Endothelial cell of umbilical vein (primary cell): ENCODE data around the gene OAS3. TPM values are rescaled to one million over a fixed set of nuclear protein-coding genes. Genes with fewer than 3 reads are reported as not detected.

Source experiments
- BruUV-seq: library from RNA; stranded (reverse); fragments of 400-500 nt; replicated peaks from 2 replicates; lab custom pipeline; 2021; lab: Mats Ljungman, UMichigan
- CTCF ChIA-PET: fragments of 300-600, 350-600 bp; sonication (Branson Sonifier 250); formaldehyde crosslinking; loops from one replicate; lab custom pipeline; 2021; ENCODE audit warnings: antibody characterized with exemption, inconsistent platforms; lab: Charles Lee
- POLR2A ChIA-PET: fragments of 300-600, 350-600 bp; sonication (Branson Sonifier 250); formaldehyde crosslinking; loops from one replicate; lab custom pipeline; 2021; ENCODE audit warnings: antibody characterized with exemption, inconsistent platforms; lab: Charles Lee
- DNase-seq: peaks from one replicate; pipeline ENCODE4 v3.0.0-alpha.2; 2011; ENCODE audit warnings: low read depth, low spot score
- FAIRE-seq: peaks from 2 replicates; lab custom pipeline; 2011; peaks lifted over from hg19 to GRCh38; lab: Jason Lieb, UNC
- H2AFZ ChIP-seq: 2 replicates; pipeline ENCODE4 v1.6.0; 2012; ENCODE audit warnings: low read depth, low read length, control low read depth, inconsistent platforms
- H3K27ac ChIP-seq: 2 replicates; pipeline ENCODE4 v1.5.1; 2011; ENCODE audit warnings: low read depth, mild to moderate bottlenecking, control low read depth, low read length, moderate library complexity; ENCODE audit not compliant: insufficient read depth
- H3K27me3 ChIP-seq, 2 experiments: 2 replicates each; pipeline versions ENCODE4 v1.6.0 to v1.6.1; 2011; ENCODE audit warnings: low read length in 2 of 2, mixed read lengths in 1 of 2; ENCODE audit not compliant: control insufficient read depth in 2 of 2, insufficient read depth in 2 of 2
- H3K36me3 ChIP-seq, 2 experiments: 2 replicates in 1 of 2; 3 replicates in 1 of 2; pipeline ENCODE4 v1.5.1; 2011; ENCODE audit warnings: low read length in 2 of 2, mild to moderate bottlenecking in 1 of 2, moderate library complexity in 1 of 2; ENCODE audit not compliant: control insufficient read depth in 2 of 2, insufficient read depth in 2 of 2; ENCODE audit errors: extremely low read depth in 1 of 2
- H3K4me1 ChIP-seq: 3 replicates; pipeline ENCODE4 v1.5.1; 2011; ENCODE audit warnings: mild to moderate bottlenecking, low read length; ENCODE audit not compliant: control insufficient read depth, insufficient read depth; ENCODE audit errors: extremely low read depth
- H3K4me2 ChIP-seq: 2 replicates; pipeline ENCODE4 v1.6.1; 2011; ENCODE audit warnings: low read length, control low read depth, mixed read lengths; ENCODE audit not compliant: insufficient read depth
- H3K4me3 ChIP-seq, 3 experiments: fragments of 200-600 bp in 1 of 3; sonication (generic), shearing (Covaris generic) in 1 of 3; replicated peaks in 1 of 3; 2 replicates each; pipeline ENCODE4 v1.5.1; 2011 to 2016; ENCODE audit warnings: control low read depth in 3 of 3, low read length in 3 of 3, mild to moderate bottlenecking in 2 of 3, inconsistent platforms in 1 of 3, low read depth in 1 of 3, moderate library complexity in 1 of 3; ENCODE audit not compliant: insufficient read depth in 1 of 3
- H3K79me2 ChIP-seq: 2 replicates; pipeline ENCODE4 v1.6.0; 2012; ENCODE audit warnings: low read length, inconsistent platforms; ENCODE audit not compliant: control insufficient read depth, insufficient read depth
- H3K9ac ChIP-seq: replicated peaks from 2 replicates; pipeline ENCODE3; 2011; ENCODE audit warnings: low read length, control low read depth; ENCODE audit not compliant: insufficient read depth; ENCODE audit errors: extremely low read depth
- H3K9me1 ChIP-seq: replicated peaks from 3 replicates; pipeline ENCODE4 v1.6.0; 2011; ENCODE audit warnings: mild to moderate bottlenecking, low read length; ENCODE audit not compliant: control insufficient read depth, insufficient read depth; ENCODE audit errors: extremely low read depth
- H3K9me3 ChIP-seq: replicated peaks from 2 replicates; pipeline ENCODE4 v1.5.1; 2012; ENCODE audit warnings: low read length, inconsistent platforms; ENCODE audit not compliant: control insufficient read depth, insufficient read depth
- H4K20me1 ChIP-seq: replicated peaks from 2 replicates; pipeline ENCODE3; 2011; ENCODE audit warnings: mild to moderate bottlenecking, low read length; ENCODE audit not compliant: control insufficient read depth, insufficient read depth; ENCODE audit errors: extremely low read depth
- CTCF ChIP-seq, 2 donors: IDR thresholded peaks; 1 replicate in 1 of 2; 2 replicates in 1 of 2; pipeline ENCODE4 v1.5.1; 2011; ENCODE audit warnings: low read length in 2 of 2, mild to moderate bottlenecking in 2 of 2, moderate library complexity in 2 of 2, control low read depth in 1 of 2, inconsistent platforms in 1 of 2, low read depth in 1 of 2; ENCODE audit not compliant: insufficient read depth in 1 of 2; ENCODE audit errors: extremely low read depth in 1 of 2
- EZH2 ChIP-seq: IDR thresholded peaks from 2 replicates; pipeline ENCODE4 v1.6.1; 2012; ENCODE audit warnings: borderline replicate concordance, low read depth, mild to moderate bottlenecking, moderate library complexity, low read length, inconsistent platforms; ENCODE audit not compliant: severe bottlenecking
- FOS ChIP-seq: IDR thresholded peaks from 2 replicates; pipeline ENCODE4 v1.6.1; 2011; ENCODE audit warnings: mild to moderate bottlenecking, low read length, moderate library complexity, borderline replicate concordance; ENCODE audit not compliant: insufficient read depth
- GATA2 ChIP-seq: IDR thresholded peaks from 2 replicates; pipeline ENCODE4 v1.7.0; 2011; ENCODE audit warnings: low read depth, mild to moderate bottlenecking, moderate library complexity, mixed read lengths, low read length; ENCODE audit not compliant: insufficient read length, insufficient read depth
- JUN ChIP-seq: IDR thresholded peaks from 2 replicates; pipeline ENCODE4 v1.6.1; 2011; ENCODE audit warnings: borderline replicate concordance, low read depth; ENCODE audit not compliant: insufficient read length, insufficient read depth
- MYC ChIP-seq: IDR thresholded peaks from one replicate; pipeline ENCODE4 v1.6.1; 2011; ENCODE audit warnings: mild to moderate bottlenecking, low read depth, low read length
- POLR2A ChIP-seq: IDR thresholded peaks from 2 replicates; pipeline ENCODE4 v1.6.1; 2012; ENCODE audit warnings: low read depth, mild to moderate bottlenecking, control low read depth, low read length
- POLR2AphosphoS5 ChIP-seq: IDR thresholded peaks from 2 replicates; pipeline ENCODE4 v1.6.1; 2012; ENCODE audit warnings: low read depth, mild to moderate bottlenecking, control low read depth, low read length, moderate library complexity; ENCODE audit not compliant: insufficient read depth
- dilution Hi-C: fragments of 300-500 bp; cut with MboI; formaldehyde crosslinking; loops from one replicate; pipeline ENCODE4 v1.15.0; 2019; ENCODE audit warnings: low sequenced_read_pairs; ENCODE audit not compliant: extremely low pct_ligation_motif_present
- intact Hi-C: fragments of 100-400 bp; cut with micrococcal nuclease; formaldehyde crosslinking; loops from one replicate; pipeline ENCODE4 v1.10.0; 2022
- polyA plus RNA-seq, 4 experiments: library from polyadenylated mRNA; depleted of rRNA in 3 of 4; stranded (reverse) in 3 of 4; unstranded in 1 of 4; fragments of >200 nt; gene quantifications; 2 replicates each; pipeline versions ENCODE4 v1.2.1 to v1.2.3, GENCODE V29; 2011 to 2012; ENCODE audit warnings: missing spikeins in 1 of 4
- total RNA-seq: library from RNA; stranded (reverse); gene quantifications from 2 replicates; pipeline ENCODE4 v1.2.3, GENCODE V29; 2021
- TF ChIP-seq, protein P1 (sequence below): IDR thresholded peaks from 2 replicates; pipeline ENCODE4 v1.6.1; 2011; ENCODE audit not compliant: insufficient read depth, insufficient read length

The OAS3 gene
- total and polyA plus RNA-seq, 2 donors (not counting 3 experiments of a cell fraction or from before 2014, with no cell fraction given): 13.1 to 19.8 TPM

DNA sequence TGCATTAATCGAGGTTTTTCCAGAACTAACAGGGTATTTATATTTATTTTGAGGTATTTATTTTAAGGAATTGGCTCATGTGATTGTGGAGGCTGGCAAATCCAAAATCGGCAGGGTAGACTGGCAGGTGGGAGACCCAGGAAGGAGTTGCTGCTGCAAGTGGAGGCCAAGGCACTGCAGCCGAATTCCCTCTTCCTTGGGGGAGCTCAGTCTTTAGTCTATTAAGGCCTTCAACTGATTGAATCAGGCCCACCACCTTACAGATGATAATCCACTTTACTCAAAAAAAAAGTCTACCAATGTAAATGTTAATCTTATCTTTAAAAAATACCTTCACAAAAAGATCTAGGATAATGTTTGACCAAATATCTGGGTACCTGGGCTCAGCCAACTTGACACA lies 38.9 kb downstream of the OAS3 start:
- FAIRE-seq: no peak
- no TSS peak for BruUV-seq

More for the DNA sequence above, 38.9 kb downstream of the OAS3 start:
- intact Hi-C loops (no loop called here), dilution Hi-C loops (no loop called here)
- Histone ChIP-seq H3K4me2 (no peak overlapping the region), H2AFZ (no peak overlapping the region), H3K9ac (no peak overlapping the region), H3K9me1 (no peaks in the 10 kb centered on the region), H3K4me3 (no peak overlapping the region), H3K36me3 (no peaks in the 10 kb centered on the region), H3K27me3 (no peaks in the 10 kb centered on the region), H3K27ac (no peak overlapping the region), H3K79me2 (no peaks in the 10 kb centered on the region), H4K20me1 (no peaks in the 10 kb centered on the region), H3K9me3 (no peaks in the 10 kb centered on the region), H3K4me1 (peaks cover 6% of the 10 kb centered on the region)
- ChIA-PET POLR2A (no interaction called here), CTCF (interaction anchor here (2.0 to 3.2 kb wide), 2 partner anchors 11 to 16 kb away, joined by 6 to 44 read pairs; no protein-coding TSS in a partner anchor)
- no peak for TF ChIP-seq POLR2A
- no peak for TF ChIP-seq GATA2
- TF ChIP-seq POLR2AphosphoS5: no peak
- TF ChIP-seq CTCF (IDR thresholded peaks at IDR 0.05; ENCODE audit: extremely low read depth in 1 of 2, insufficient read depth in 1 of 2, low read depth in 1 of 2, low read length in 2 of 2): no peak
- TF ChIP-seq MYC: no peak
- TF ChIP-seq FOS: no peak
- TF ChIP-seq, protein P1, sequence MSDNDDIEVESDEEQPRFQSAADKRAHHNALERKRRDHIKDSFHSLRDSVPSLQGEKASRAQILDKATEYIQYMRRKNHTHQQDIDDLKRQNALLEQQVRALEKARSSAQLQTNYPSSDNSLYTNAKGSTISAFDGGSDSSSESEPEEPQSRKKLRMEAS: no peak
- no peak for TF ChIP-seq JUN
- TF ChIP-seq EZH2: no peak
- DNase-seq: no peak
